NT2/D1 (cell line): ENCODE measurements around the gene OPCML.

ENCODE experiments used
- SUZ12 ChIP-seq: IDR thresholded peaks from 2 replicates; pipeline ENCODE4 v1.6.1; 2011; ENCODE audit not compliant: insufficient read length, insufficient read depth; ENCODE audit errors: extremely low read depth
- YY1 ChIP-seq: IDR thresholded peaks from 2 replicates; pipeline ENCODE4 v1.6.1; 2011; ENCODE audit not compliant: insufficient read length, insufficient read depth
- ZNF274 ChIP-seq: IDR thresholded peaks from 2 replicates; pipeline ENCODE4 v1.6.1; 2011; ENCODE audit warnings: mild to moderate bottlenecking, low read depth, low read length

DNA sequence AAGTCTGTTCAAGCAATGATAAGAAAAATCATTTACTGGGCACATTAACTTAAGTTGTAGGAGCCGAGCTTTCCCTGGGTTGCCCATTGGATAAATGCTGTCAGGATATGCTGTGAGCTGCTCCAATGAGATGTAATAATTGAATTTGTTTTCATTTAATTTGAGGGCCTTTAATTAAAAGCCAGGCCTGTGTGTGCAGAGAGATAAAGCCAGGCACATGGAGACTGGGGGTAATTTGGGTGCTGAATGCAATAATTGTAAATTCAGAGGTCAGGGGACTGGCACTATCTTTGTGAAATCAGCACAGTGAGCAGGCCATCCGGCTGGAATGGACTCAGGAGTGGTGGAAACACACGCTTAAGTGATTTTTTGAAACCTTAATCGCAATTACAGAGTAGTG, 125.8 kb downstream of the OPCML start:
- TF ChIP-seq ZNF274 (no peak), YY1 (no peak), SUZ12 (no peak)
